LNCaP clone FGC (cell line): Measurements from ENCODE around the gene RBFOX2.

ENCODE experiments used
- DNase-seq: peaks from one replicate; pipeline ENCODE4 v3.0.0-alpha.2; 2011; ENCODE audit warnings: low read depth
- H3K4me3 ChIP-seq: 2 replicates; pipeline ENCODE4 v1.5.1; 2011; ENCODE audit warnings: mild to moderate bottlenecking, low read depth, low read length, control low read depth
- CTCF ChIP-seq: IDR thresholded peaks from 2 replicates; pipeline ENCODE4 v1.5.1; 2012; ENCODE audit warnings: mild to moderate bottlenecking; ENCODE audit not compliant: control insufficient read depth, insufficient read depth; ENCODE audit errors: extremely low read depth

The RBFOX2 gene

GRCh38 chr22:35835998-35836691, 192.5 kb downstream of the RBFOX2 start:
- no peak for TF ChIP-seq CTCF
- peak overlapping the region; percentile 48 for H3K4me3 ChIP-seq
- no peak for DNase-seq

DNA sequence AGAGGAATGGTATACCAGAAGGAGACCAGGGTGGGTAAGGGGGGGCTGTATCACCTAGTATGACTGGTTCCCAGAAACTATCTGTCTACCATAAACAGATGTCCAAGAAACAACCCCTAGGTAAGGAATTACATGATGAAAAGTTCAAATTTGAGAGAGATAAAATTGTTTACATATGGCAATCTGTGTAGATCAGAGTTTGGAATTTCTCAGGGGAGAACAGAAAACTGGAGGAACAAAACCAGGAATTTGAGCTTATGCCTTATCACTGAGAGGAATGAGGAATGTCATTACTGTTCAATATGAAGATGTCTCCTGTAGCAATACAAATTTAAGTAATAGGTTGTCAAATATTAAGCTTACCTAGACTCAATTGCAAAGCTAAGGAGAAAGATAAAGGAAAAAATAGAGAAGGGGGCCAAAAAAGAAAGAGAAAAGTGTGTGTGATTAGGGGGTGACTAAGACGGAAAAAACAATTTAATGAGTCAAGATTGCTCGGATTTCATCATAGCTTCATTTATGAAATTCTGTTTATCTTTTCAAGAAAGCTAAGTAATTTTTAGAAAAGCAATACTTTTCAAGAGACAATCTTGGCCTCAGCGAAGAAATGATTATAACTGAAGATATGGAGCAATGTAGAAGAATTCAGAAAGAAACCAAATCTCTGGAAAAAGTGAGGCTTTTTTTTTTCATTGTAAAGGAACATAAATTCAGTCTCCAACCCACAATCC, 193.2 kb downstream of the RBFOX2 start:
- DNase-seq: no peak
- peak overlapping the region; percentile 48 for H3K4me3 ChIP-seq
- TF ChIP-seq CTCF: no peak

GRCh38 chr22:35834061-35834460, 194.6 kb downstream of the RBFOX2 start:
- no peak for TF ChIP-seq CTCF
- DNase-seq: no peak
- H3K4me3 ChIP-seq: no peak overlapping the region

DNA sequence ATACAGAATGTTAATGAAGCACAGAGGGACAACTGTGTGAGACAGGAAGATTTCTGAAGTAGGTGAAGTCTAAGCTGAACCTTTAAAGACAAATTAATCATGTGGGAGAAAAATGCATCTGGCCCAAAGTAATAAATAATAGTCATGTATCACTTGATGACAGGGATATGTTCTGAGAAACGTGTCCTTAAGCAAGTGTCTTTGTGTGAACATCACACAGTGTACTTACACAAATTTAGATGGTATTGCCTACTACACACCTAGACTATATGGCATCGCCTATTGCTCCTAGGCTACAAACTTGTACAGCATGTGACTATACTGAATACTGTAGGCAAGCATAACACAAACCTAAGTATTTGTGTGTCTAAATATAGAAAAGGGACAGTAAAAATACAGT, 198.3 kb downstream of the RBFOX2 start:
- H3K4me3 ChIP-seq: no peak overlapping the region
- no peak for DNase-seq
- no peak for TF ChIP-seq CTCF

DNA sequence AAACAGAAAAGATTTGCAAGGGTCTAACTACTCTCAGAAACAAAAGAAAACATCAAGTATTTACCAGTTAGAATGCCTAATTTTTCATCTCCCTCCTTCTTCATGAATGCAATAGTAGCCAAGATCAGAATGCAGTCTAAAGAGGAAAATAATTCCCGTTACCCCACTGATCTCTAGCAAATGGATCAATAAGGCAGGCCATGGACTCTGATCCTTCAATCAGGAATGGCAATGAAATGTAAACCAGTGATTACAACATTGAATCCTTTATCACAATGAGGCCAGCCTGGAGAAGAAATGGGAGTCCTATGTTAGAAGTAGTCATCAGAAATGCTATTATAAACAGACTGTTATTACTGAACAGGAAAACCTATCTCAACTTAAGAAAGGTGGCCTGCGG, 204.4 kb downstream of the RBFOX2 start:
- no peak for DNase-seq
- no peak overlapping the region for H3K4me3 ChIP-seq
- no peak for TF ChIP-seq CTCF

- no peak for DNase-seq
- no peak for TF ChIP-seq CTCF
- no peak overlapping the region for H3K4me3 ChIP-seq
Measured at GRCh38 chr22:35821654-35822053, 207.0 kb downstream of the RBFOX2 start.
